Femur (tissue), 1 donor: ENCODE measurements around the gene PPIF.

ENCODE experiments used
- DNase-seq: peaks from one replicate; pipeline ENCODE4 v3.0.0-alpha.2; 2017

Gene PPIF

DNA sequence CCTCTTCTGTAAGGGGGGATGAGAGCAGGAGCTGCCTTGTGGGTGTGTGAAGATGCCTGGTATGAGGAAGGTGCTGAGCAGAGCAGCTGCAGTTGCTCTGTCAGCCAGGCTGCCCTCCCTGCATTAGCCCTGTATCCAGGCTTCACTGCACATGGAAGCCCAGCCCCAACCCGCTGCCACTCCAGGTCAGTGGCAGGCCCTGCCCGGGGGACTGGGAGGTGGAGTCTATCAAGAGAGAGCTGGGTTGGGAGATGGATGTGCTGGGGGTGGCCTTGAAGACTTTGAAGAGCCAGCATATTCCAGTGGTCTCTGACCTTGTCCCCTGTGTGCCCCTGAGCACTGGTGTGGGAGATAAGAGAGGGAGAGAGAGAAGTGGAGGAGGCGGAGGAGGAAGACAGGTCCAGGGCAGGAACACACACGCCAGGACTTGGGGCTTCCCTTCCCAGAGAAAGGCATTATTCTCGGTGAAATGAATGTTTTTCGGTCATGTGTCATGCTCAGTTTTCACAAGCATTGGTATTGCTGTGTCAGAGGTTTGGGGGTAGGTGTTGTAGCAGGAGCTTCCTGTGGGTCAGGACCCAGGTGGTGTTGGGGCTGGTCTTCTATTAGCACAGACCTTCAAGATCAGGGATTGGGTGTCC is 2.6 kb downstream of the PPIF start:
- DNase-seq, result no peak

DNA sequence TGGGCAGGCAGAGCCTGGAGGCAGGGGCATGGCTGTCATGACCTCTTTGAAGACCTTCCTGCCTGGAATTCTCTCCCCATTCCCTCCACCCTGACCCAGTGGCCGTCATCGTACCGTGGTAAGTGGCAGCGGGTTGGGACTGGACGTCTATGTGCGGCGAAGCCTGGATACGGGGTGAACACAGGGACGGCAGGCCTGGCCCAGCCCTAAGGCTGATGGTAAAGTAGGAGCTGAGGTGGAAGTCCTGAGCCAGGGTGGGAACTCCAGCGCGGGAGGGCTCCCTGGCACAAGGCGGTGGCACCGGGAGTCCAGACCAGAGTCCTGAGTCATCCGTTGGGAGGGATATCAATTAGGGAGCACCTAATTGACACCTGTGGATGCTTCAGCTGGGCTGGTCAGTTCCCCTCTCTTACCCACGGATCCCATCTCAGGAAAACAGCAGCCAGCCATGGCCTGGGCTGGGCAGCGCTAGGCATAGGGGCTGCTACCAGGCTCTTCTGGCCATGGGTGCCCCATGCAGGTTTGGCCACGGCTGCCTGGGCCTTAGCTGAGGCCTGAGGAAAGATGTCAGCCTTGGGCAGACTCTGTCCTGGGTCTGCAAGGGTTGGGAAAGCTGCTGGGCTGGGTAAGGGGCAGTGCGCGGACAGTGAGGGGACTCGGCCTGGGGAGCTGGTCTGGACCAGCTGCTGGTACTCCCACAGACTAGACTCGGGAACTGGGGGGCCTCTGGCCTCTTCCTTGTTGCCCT is 3.3 kb downstream of the PPIF start:
- DNase-seq, result no peak

DNA sequence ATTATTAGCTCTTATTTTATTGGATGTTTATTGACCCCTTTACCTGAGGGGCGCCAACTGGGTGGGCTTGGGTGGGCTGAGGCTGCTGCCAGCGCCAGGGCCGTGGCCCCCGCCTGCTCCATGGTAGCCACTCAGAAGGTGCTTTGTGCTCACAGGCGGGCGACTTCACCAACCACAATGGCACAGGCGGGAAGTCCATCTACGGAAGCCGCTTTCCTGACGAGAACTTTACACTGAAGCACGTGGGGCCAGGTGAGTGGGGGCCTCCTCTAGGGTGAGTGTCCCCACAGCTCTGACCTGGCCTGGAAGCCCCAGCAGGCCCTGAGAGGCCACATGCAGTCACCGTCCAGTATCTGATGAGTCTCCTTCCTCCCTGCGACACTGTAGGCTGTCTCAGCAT is 4.1 kb downstream of the PPIF start:
- no peak for DNase-seq

DNA sequence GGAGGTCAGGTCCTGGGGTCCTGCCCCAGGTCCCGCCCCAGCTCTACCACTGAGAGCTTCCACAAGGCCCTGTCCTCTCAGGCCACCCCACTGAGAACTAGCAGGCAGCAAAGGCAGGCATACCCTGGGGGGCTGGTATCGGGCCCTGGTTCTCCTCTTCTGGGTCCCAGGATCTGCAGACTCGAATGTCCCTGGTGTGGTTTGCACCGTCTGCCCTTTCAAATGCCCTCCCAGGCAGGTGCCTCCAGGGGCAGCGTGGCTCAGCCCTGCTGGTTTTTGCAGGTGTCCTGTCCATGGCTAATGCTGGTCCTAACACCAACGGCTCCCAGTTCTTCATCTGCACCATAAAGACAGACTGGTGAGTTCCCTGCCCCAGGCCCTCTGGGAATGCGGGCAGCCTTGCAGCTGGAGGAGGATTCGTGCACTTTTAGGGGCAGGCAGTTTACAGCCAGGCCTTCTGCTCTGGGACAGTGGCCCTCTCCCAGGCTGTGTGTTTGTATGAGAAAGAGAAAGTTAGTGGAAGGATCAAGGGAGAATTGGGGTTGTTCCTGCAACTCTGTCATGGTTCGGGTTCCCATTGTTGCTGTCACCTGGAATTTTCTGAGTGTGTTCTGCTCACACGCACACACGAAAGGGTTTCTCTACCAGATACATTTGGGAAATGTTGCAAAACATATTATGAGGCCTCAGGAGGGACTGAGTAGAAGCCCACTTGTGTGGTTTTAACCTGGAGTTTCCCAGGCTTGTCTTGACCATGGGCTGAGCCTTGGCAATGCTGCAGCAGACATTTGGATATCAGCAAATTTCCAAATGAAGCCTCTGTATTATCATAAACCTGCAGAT is 5.0 kb downstream of the PPIF start:
- no peak for DNase-seq

DNA sequence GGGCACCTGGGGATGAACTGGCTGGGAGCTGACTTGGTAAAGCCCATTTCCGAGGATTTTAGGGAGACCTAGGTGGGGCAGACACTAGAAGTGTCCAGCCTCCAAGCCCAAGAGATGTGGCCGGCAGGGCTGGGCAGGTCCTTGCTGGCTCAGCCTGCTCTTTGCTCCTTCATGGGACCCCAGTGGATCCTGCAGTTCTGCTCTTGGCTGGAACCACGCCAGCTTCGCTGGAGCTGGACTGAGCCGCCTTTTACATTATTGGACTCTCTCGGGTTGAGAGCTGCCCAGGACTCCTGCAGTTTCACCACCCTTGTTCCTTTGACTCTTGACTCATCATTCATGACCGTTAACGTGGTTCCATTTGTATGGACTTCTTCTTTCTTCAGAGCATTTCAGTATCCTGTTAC is 5.7 kb downstream of the PPIF start:
- DNase-seq, result no peak

DNA sequence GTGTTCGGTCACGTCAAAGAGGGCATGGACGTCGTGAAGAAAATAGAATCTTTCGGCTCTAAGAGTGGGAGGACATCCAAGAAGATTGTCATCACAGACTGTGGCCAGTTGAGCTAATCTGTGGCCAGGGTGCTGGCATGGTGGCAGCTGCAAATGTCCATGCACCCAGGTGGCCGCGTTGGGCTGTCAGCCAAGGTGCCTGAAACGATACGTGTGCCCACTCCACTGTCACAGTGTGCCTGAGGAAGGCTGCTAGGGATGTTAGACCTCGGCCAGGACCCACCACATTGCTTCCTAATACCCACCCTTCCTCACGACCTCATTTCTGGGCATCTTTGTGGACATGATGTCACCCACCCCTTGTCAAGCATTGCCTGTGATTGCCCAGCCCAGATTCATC is 6.5 kb downstream of the PPIF start:
- no peak for DNase-seq

DNA sequence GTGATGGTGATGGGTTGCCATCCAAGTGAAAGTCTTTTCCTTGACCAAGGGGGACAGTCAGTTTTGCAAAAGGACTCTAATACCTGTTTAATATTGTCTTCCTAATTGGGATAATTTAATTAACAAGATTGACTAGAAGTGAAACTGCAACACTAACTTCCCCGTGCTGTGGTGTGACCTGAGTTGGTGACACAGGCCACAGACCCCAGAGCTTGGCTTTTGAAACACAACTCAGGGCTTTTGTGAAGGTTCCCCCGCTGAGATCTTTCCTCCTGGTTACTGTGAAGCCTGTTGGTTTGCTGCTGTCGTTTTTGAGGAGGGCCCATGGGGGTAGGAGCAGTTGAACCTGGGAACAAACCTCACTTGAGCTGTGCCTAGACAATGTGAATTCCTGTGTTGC is 6.9 kb downstream of the PPIF start:
- no peak for DNase-seq

DNA sequence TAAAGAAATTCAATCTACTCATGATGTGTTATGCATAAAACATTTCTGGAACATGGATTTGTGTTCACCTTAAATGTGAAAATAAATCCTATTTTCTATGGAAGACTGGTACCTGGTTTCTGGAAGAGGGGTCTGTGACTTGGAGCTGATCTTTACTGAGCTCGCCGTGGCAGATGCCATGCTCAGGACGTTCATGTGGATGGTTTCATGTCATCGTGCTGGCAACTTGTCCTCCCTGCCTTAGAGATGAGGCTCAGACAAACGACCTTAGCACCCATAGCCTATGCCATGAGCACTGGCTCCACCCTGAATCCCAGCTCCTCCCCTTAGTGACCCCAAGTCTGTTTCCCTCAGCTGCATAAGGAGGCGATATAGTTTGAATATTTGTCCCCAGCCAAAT is 7.3 kb downstream of the PPIF start:
- no peak for DNase-seq

DNA sequence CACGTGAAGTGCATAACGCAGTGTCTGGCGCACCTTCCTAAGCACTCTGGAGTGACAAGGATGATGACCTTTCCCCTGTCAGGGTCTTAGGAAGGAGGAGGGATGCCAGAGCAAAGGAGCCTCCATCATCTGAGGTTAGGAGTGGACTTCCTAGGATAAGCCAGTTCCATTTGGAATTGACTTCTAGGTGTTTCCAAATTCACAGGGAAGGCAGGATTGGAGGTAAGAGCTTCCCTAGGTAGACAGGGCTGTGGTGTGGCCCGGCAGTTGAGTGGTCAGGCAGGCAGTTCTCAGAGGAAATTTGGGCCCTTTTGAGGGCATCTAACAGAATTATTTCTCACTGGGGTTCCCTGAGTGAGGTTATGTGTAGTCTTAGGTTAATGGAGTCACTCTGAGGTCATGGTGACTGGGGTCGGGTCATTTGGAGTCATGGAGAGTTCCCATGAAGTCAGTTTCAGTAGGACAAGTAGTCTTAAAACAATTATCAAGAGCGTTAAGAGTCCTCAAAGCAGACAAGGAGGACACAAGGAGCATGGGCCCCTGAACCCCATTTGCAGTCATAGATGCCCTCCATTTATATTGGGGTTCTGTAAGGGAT is 8.2 kb downstream of the PPIF start:
- no peak for DNase-seq

DNA sequence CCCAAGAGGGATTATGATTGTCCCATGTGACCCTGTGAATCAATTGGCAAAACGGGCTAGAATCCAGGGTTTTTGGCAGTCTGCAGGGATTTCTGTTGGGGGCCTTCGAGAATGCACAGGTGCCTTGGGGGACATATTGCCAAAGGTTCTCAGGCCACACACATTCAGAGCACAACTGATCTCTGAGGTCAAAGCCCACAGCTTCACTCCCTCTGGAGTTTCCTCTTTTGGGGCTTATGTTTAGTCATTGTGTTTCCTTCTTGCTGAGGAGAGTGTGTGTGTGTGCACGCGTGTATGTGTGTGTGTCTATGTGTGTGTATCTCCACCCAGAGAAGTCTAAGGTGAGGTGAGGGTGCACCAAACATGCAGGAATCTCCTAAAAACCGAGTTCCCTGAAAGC is 8.8 kb downstream of the PPIF start:
- no peak for DNase-seq

DNA sequence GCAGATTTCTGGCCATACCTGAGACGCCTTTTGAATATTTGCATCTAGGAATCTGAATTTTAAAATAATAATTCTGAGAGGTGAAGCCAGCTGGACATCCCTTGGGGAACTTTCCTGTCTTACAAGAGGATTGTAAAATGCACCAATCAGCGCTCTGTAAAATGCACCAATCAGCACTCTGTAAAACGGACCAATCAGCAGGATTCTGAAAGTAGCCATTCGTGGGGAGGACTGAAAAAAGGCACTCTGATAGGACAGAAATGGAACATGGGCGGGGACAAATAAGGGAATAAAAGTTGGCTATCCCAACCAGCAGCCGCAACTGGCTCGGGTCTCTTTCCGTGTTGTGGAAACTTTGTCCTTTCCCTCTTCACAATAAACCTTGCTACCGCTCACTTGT is 9.9 kb downstream of the PPIF start:
- DNase-seq, result no peak

DNA sequence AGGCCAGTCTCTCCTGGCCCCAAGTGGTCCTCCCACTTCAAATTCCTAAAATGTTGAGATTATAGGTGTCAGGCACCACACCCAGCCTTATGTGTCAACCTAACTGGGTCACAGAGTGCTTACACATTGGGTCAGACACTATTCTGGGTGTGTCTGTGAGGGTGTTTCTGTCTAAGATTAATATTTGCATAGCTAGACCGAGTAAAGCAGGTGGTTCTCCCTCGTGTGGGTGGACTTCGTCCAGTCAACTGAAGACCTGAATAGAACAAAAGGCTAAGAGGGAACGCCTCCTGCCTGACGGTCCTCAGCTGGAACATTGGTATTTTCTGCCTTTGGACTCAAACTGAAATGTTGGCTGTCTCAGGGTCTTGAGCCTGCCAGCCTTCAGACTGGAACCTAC is 11.5 kb downstream of the PPIF start:
- no peak for DNase-seq

DNA sequence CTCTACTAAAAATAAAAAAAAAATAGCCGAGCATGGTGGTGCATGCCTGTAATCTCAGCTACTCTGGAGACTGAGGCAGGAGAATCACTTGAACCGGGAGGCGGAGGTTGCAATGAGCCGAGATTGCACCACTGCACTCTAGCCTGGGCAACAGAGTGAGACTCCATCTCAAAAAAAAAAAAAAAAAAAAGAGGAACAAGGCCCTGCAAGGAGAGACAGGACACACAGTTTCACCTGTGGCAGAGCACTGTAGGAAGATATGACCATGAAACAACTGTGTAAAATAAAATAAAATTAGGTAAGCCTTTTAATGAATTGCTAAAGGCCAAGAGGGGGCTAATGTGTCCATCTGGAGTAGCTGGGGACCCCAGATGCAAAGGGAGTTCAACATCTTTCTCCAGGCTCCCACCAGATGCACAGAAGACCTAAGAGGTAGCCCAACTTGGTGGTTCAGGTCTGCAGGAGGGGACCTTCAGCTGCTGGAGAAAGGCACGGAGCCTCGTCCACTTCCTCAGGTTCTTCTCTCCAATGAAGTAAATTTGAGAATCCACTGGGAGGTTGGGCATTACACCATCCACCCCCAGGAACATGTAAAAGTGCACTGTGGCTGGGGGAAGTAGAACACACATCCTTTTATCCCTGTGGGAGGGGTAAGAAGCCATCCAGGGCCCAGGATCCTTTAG is 12.7 kb downstream of the PPIF start:
- DNase-seq, result no peak

DNA sequence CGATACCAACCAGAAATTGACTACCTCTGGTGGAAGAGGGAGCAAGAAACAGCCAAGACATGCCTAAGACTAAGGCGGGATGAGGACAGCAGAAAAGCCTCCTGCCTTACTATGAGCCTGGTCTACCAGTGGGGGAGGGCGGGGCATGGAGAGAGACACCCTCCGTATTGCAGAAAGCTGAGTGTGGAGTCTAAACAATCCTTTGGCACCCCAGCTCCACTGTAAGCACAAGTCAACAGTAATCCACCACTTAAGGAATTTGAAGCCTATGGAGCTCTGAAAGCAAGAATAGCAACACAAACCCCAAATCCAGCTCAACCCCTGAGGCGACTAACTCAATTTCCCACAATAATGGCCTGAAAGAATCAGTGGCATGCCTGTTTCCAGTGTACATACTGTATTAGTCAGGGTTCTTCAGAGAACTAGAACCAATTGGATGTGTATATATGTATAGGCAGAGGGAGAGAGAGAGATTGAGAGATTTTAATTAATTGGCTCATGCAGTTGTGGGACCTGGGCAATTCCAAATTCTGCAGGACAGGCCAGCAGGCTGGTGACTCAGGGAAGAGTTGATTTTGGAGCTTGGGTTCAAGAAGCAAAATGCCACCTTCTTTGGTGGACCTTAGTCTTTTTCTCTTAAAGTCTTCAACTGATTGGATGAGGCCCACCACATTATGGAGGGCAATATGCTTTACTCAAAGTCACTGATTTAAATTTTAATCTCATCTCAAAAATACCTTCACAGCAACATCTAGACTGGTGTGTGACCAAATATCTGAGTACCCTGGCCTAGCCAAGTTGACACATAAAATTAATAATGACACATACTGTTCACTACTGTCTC is 13.5 kb downstream of the PPIF start:
- DNase-seq, result no peak

DNA sequence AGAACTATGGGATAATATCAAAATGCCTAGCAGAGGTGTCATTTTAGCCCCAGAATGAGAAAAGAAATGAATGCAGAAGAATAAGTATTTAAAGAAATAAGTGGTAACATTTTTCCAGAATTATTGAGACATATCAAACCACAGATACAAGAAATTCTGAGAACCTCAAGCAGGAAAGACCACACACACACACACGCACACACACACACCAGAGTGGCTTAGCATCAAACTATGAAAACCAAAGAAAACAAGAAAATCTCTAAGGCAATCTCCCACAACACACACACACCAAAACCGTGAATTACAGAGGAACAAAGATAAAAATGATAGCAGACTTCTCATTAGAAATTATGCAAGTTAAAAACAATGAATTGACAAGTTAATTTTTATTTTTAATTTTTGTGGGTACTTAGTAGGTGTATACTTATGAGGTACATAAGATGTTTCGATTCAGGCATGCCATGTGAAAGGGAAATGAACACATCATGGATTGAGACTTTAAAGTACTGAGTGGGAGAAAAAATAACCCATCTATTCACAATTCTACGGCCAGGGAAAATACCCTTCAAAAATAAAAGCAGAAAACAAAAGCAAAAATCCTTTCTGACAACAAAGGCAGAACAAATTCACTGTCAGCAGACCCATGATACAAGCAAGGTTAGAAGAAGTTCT is 14.6 kb downstream of the PPIF start:
- DNase-seq, result no peak

DNA sequence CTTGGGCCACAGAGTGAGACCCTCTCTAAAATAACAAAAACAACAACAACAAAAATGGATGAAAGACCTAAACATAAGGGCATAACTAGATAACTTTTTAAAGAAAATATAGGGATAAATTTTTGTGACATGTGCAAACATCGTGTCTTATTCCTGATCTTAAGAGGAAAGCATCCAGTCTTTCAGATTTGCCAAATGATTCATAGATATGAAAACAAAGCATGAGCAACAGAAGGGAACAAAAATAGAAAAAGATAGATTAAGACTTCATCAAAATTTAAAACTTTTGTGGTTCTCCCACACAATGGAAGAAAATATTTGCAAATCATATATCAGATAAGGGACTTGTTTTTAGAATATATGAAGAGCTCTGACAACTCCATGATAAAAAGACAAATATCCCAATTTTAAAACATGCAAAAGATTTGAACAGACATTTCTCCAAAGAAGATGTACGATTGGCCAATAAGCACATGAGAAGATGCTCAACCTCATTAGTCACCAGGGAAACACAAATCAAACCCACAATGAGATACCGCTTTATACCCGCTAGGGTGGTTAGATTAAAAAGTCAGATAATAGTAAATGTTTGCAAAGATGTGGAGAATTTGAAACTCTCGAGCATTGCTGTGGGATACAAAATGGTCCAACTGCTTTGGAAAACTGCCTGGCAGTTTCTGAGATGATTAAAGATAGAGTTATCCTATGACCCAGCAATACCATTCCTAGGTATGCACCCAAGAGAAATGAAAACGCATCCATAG is 20.3 kb downstream of the PPIF start:
- DNase-seq, result no peak

DNA sequence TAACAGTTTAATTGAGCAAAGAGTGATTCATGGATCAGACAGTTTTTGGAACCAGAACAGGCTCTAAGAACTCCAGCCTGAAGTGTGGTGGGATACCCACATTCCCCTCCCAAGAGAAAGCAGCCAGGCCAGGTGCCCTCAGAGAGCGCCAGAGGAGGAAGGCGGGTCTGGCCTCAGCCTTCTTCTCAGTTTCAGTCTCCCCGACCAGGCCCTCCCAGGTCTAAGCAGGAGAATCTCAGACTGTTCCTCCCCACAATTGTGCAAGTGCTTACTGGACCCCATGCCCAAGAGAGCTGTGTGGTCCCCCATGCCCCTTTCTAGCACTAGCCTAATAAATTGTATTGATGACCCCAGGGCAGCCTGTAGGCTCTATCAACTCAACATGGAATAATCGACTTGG is 25.6 kb downstream of the PPIF start:
- DNase-seq, result no peak

DNA sequence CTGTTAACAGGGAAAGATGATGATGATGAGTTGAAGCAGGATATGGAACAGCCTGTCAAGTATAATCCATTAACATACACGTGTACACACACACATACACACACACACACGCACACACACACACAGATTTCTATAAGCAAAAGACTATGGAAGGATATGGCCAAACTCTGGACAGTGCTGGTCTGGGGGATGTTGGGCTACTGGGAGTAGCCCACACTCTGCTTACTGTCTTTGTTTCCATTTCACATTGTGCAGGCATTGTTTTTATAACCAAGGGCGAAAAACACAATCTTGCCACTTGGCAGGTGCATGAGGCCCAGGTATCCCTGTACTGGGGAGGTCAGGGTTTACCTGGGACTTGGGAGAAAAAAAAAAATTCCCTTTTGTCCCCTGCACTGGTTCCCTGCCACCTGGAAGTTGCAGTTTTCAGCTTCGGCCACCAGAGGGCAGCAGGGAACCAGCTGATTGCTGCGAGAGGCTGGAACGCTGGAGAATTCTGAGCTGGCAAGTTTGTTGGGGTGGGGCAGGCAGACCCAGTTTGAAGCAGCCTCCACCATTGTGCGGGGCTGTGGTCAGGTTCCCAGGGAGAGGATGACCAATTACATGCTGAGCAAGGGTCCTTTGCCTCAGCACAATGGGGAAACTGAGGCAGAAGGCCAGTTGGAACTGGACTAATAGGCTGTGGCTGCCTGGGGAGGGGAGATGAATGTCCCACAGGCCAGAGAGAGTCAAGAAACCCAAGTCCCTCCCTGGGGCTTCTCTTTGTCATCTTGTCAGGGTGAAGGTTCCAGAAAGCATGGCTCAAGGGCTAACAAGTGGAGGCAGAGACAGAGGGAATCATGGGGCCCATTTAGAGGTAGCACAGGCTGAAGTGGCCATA is 27.3 kb downstream of the PPIF start:
- peak; percentile 90 for DNase-seq

DNA sequence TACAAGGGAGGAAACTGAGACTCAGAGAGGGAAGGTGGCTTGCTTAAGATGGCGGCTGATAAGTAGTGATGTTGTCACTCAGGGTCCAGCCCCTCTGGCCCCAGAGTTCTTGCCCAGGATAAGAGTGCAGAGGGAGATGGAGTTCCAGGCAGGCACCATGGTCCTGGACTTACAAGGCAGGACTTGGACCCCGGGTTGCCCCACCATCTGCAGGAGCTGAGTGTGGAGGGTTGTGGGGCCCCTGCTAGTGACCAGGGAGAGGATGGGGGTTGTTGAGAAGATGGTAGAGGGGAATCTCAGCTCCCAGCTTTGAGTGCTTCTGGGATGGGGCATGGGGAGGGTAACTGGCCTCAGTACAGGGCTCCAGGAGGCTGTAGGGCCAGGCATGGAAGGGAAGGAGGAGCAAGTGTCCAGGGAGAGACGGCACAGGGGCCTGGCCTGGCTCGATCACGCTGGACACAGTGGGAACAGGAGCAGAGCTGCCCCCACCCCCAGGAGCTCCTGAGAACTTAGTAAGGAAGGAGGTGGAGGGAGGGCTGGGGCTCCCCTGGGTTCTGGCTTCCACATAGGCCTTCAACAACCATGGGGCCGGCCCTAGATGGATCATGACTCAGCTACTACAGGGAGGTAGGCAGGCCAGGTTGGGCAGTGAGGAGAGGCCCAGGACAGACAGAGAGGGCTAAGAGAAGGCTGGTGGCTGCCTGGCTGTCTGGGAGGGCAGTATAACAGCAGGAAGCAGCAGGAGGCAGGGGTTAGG is 28.2 kb downstream of the PPIF start:
- no peak for DNase-seq
